ENCODE results near the gene COMMD6. TPM values are rescaled to one million over a fixed set of nuclear protein-coding genes. Genes with fewer than 3 reads are reported as not detected.

COMMD6 gene
- total and polyA plus RNA-seq, 2 of the 13 experiments (the other 11 are each of a cell fraction or from before 2014, with no cell fraction given), result 97.0 to 164 TPM

DNA sequence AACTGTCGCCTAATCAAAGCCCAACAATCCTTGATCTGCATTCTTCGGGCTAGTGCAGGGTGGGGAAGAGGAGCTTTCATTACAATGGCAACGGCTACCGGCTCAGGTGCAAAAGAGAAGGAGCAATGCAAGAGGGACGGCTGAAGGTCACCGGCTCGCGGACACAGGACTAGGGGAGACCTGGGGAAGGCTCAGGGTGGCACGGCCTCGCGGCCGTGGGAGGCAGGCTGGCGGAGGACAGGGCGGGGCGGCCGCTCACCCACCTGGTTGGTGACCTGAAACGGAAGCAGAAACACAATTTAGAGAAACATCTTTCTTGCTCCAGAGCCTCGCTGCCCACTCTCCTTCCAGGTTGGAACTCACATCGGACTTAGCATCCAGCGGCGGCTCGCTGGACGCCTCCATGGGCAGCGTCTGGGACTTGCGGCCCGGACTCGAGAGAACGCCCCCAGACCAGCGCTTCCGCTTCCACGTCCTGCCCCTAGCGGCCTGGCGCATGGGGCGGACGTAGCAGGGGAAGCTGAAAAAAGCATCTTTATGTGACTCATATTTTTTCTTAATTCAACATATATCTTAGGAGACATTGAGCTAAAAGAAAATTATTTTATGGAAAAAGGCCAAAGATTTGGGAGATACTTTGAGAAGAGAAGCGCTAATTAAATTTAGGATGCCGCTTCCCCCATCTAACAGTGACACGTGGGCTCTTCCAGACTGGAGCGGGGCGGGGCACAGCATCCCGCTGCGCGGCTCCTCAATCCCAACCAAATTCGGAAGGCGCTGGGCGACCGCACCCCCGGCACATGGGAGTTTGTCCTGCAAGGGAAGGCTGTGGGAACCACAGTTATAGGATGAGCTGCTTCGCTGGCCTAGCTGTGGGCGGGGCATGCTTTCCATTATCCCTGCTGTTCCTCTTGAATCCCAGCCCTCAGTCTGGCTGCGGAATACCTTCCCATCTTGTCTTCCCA, at the start of gene COMMD6 (continued):
- TF ChIP-seq HDAC6 (IDR thresholded peaks at IDR 0.05; ENCODE audit: low read depth, low read length), result no peak
- TF ChIP-seq, protein P1, sequence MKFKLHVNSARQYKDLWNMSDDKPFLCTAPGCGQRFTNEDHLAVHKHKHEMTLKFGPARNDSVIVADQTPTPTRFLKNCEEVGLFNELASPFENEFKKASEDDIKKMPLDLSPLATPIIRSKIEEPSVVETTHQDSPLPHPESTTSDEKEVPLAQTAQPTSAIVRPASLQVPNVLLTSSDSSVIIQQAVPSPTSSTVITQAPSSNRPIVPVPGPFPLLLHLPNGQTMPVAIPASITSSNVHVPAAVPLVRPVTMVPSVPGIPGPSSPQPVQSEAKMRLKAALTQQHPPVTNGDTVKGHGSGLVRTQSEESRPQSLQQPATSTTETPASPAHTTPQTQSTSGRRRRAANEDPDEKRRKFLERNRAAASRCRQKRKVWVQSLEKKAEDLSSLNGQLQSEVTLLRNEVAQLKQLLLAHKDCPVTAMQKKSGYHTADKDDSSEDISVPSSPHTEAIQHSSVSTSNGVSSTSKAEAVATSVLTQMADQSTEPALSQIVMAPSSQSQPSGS (CRISPR knock-in tag; IDR thresholded peaks at IDR 0.05), result no peak
- peak; percentile 71 for TF ChIP-seq FOXC1 (CRISPR knock-in tag; IDR thresholded peaks at IDR 0.05; ENCODE audit: borderline replicate concordance)
- no peak for TF ChIP-seq ZNF3 (CRISPR knock-in tag; IDR thresholded peaks at IDR 0.05)
- TF ChIP-seq NR1H2 (CRISPR knock-in tag; IDR thresholded peaks at IDR 0.05; ENCODE audit: borderline replicate concordance, low read depth), result 0 out of 2 replicates have a peak, but pooled peaks have one; percentile 41
- TF ChIP-seq ZBTB21 (CRISPR knock-in tag; IDR thresholded peaks at IDR 0.05), result no peak; the same call in 1 of the 2 replicates
- no peak for TF ChIP-seq SSRP1 (CRISPR knock-in tag; IDR thresholded peaks at IDR 0.05)
- TF ChIP-seq ATF1 (CRISPR knock-in tag; IDR thresholded peaks at IDR 0.05), result no peak
- TF ChIP-seq, protein P2, sequence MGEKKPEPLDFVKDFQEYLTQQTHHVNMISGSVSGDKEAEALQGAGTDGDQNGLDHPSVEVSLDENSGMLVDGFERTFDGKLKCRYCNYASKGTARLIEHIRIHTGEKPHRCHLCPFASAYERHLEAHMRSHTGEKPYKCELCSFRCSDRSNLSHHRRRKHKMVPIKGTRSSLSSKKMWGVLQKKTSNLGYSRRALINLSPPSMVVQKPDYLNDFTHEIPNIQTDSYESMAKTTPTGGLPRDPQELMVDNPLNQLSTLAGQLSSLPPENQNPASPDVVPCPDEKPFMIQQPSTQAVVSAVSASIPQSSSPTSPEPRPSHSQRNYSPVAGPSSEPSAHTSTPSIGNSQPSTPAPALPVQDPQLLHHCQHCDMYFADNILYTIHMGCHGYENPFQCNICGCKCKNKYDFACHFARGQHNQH (CRISPR knock-in tag; IDR thresholded peaks at IDR 0.05), result peak; percentile 78
- TF ChIP-seq FLYWCH1 (CRISPR knock-in tag; IDR thresholded peaks at IDR 0.05), result no peak
- peak; percentile 49; the same call in 1 of the 2 replicates for TF ChIP-seq ZNF615 (CRISPR knock-in tag; IDR thresholded peaks at IDR 0.05; ENCODE audit: borderline replicate concordance)
- peak; percentile 76; the same call in 1 of the 2 replicates for TF ChIP-seq ZNF761 (CRISPR knock-in tag; conservative IDR thresholded peaks at IDR 0.05)
- peak; percentile 53; the same call in 1 of the 2 replicates for TF ChIP-seq ZNF264 (CRISPR knock-in tag; IDR thresholded peaks at IDR 0.05)
- TF ChIP-seq, protein P3, sequence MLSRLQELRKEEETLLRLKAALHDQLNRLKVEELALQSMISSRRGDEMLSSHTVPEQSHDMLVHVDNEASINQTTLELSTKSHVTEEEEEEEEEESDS (CRISPR knock-in tag; IDR thresholded peaks at IDR 0.05; ENCODE audit: borderline replicate concordance), result no peak
- TF ChIP-seq ZNF101 (CRISPR knock-in tag; IDR thresholded peaks at IDR 0.05; ENCODE audit: borderline replicate concordance, low read depth), result no peak
- TF ChIP-seq ZKSCAN8 (CRISPR knock-in tag; IDR thresholded peaks at IDR 0.05; ENCODE audit: borderline replicate concordance), result no peak
- no peak for TF ChIP-seq ETV6 (CRISPR knock-in tag; conservative IDR thresholded peaks at IDR 0.05)
- no peak for TF ChIP-seq ZNF607 (CRISPR knock-in tag; IDR thresholded peaks at IDR 0.05; ENCODE audit: borderline replicate concordance)
- TF ChIP-seq KMT2B (CRISPR knock-in tag; IDR thresholded peaks at IDR 0.05), result peak; percentile 75; the same call in 1 of the 2 replicates
- no peak for TF ChIP-seq SP5 (CRISPR knock-in tag; IDR thresholded peaks at IDR 0.05; ENCODE audit: borderline replicate concordance, low read depth)
- peak; percentile 75 for TF ChIP-seq ZMYM4 (CRISPR knock-in tag; IDR thresholded peaks at IDR 0.05)
- TF ChIP-seq CC2D1A (CRISPR knock-in tag; IDR thresholded peaks at IDR 0.05), result no peak
- TF ChIP-seq MEF2D (CRISPR knock-in tag; IDR thresholded peaks at IDR 0.05), result no peak
- TF ChIP-seq ZNF713 (CRISPR knock-in tag; IDR thresholded peaks at IDR 0.05), result no peak
- TF ChIP-seq, protein P4, sequence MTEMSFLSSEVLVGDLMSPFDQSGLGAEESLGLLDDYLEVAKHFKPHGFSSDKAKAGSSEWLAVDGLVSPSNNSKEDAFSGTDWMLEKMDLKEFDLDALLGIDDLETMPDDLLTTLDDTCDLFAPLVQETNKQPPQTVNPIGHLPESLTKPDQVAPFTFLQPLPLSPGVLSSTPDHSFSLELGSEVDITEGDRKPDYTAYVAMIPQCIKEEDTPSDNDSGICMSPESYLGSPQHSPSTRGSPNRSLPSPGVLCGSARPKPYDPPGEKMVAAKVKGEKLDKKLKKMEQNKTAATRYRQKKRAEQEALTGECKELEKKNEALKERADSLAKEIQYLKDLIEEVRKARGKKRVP (CRISPR knock-in tag; IDR thresholded peaks at IDR 0.05), result no peak
- TF ChIP-seq ZNF878 (CRISPR knock-in tag; IDR thresholded peaks at IDR 0.05), result peak; percentile 83
- TF ChIP-seq SNAI1 (CRISPR knock-in tag; IDR thresholded peaks at IDR 0.05; ENCODE audit: borderline replicate concordance), result peak; percentile 60; the same call in 1 of the 2 replicates
- peak; percentile 36; the same call in 1 of the 2 replicates for TF ChIP-seq FOXK1 (CRISPR knock-in tag; IDR thresholded peaks at IDR 0.05; ENCODE audit: borderline replicate concordance, low read depth)

All from HepG2 (cell line).